DND-41 (cell line): ENCODE results near the gene APOBEC4.
A peak's percentile ranks its signal among the peaks of the same experiment; 100 is the strongest.
"Not testable (repeated sequence)": the region's sequence is repeated elsewhere in the genome, so short reads cannot be mapped to it uniquely, and the experiment has no call there.

ENCODE experiments used
- ATAC-seq: fragments of 200-7000 bp; cut with Tn5 transposase; 3 replicates; pipeline ENCODE4 v1.9.1; 2021; ENCODE audit warnings: low read depth; ENCODE audit not compliant: insufficient read depth
- DNase-seq: peaks from one replicate; pipeline ENCODE4 v3.0.0-alpha.2; 2020
- H2AFZ ChIP-seq: 2 replicates; pipeline ENCODE4 v1.6.0; 2012; ENCODE audit warnings: low read depth, low read length
- H3K27ac ChIP-seq: 2 replicates; pipeline ENCODE4 v1.5.1; 2012; ENCODE audit warnings: low read length, inconsistent platforms
- H3K27me3 ChIP-seq: fragments of 200-600 bp; sonication (generic); 2 replicates; pipeline ENCODE4 v1.6.0; 2012; ENCODE audit warnings: low read length, mild to moderate bottlenecking, inconsistent platforms; ENCODE audit not compliant: insufficient read depth, poor library complexity
- H3K36me3 ChIP-seq: 2 replicates; pipeline ENCODE4 v1.5.1; 2012; ENCODE audit warnings: low read length, inconsistent platforms; ENCODE audit not compliant: insufficient read depth
- H3K4me1 ChIP-seq: 2 replicates; pipeline ENCODE4 v1.5.1; 2012; ENCODE audit warnings: mild to moderate bottlenecking, low read length; ENCODE audit not compliant: insufficient read depth
- H3K4me2 ChIP-seq: 2 replicates; pipeline ENCODE4 v1.6.0; 2012; ENCODE audit warnings: mild to moderate bottlenecking, moderate library complexity, low read length, inconsistent platforms; ENCODE audit not compliant: insufficient read depth
- H3K4me3 ChIP-seq, 2 experiments: fragments of 200-600 bp in 1 of 2; shearing (Covaris generic) in 1 of 2; 2 replicates each; pipeline ENCODE4 v1.5.1; 2012 to 2016; ENCODE audit warnings: inconsistent platforms in 2 of 2, low read length in 2 of 2, mild to moderate bottlenecking in 2 of 2, low read depth in 1 of 2, moderate library complexity in 1 of 2
- H3K79me2 ChIP-seq: 2 replicates; pipeline ENCODE4 v1.6.0; 2012; ENCODE audit warnings: low read length, inconsistent platforms; ENCODE audit not compliant: insufficient read depth
- H3K9ac ChIP-seq: 2 replicates; pipeline ENCODE4 v1.6.0; 2012; ENCODE audit warnings: low read depth, mild to moderate bottlenecking, inconsistent platforms, low read length, moderate library complexity
- H3K9me3 ChIP-seq: 2 replicates; pipeline ENCODE4 v1.5.1; 2012; ENCODE audit warnings: low read length, moderate library complexity, mild to moderate bottlenecking, inconsistent platforms; ENCODE audit not compliant: insufficient read depth, severe bottlenecking
- H4K20me1 ChIP-seq: 2 replicates; pipeline ENCODE4 v1.6.0; 2012; ENCODE audit warnings: low read length; ENCODE audit not compliant: insufficient read depth
- EZH2 ChIP-seq: IDR thresholded peaks from 3 replicates; pipeline ENCODE4 v1.6.1; 2012; ENCODE audit warnings: borderline replicate concordance, low read depth, mild to moderate bottlenecking, moderate library complexity, low read length, inconsistent platforms; ENCODE audit not compliant: severe bottlenecking
- TF ChIP-seq, protein P1 (sequence below): IDR thresholded peaks from 2 replicates; pipeline ENCODE4 v1.5.1; 2012; ENCODE audit warnings: borderline replicate concordance, low read length, moderate library complexity, mild to moderate bottlenecking; ENCODE audit not compliant: poor library complexity, severe bottlenecking; ENCODE audit errors: extremely low read depth

Gene APOBEC4

DNA sequence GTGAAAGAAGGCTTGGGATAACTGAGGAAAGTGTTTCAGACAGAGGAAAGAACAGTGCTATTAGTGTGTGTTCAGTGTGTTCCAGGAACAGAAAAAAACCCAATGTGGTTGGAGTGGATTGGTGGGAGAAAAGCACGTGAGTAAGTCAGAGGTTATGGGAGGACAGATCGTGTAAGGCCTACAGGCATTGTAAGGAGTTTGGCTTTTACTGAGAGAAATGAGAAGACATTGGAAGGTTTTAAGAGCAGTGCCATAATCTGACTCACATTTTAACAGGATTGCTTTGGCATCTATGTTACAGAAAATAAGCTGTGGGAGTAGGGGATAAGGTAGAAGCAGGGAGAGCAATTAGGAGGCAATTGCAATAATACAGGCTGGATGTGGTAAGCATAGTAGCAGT lies 22.4 kb downstream of the APOBEC4 start:
- peaks cover 73% of the 10 kb centered on the region for H3K79me2 ChIP-seq

DNA sequence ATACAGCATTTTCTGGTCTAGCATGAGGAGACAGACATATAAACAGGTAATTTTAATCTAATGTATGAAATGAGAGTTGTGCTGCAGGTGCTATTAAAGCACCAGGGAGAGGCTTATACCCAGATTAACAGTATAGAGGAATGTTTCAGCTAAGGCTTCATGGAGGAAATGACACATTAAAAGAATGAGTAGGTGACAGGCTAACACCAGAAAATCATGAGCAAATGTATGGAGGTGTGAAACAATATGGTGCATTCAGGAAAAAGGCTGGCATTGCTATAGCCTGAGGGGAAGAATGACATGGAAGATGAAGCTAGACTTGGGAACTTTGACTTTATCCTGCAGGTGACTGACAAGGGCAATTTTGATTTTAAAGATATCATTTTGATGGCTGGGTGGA lies 24.6 kb downstream of the APOBEC4 start:
- H2AFZ ChIP-seq, result no peak overlapping the region
- H3K27ac ChIP-seq, result no peak overlapping the region
- H3K79me2 ChIP-seq, result peaks cover 53% of the 10 kb centered on the region
- H4K20me1 ChIP-seq, result peaks cover 33% of the 10 kb centered on the region
- no peak overlapping the region for H3K9ac ChIP-seq
- no peaks in the 10 kb centered on the region for H3K27me3 ChIP-seq
- ATAC-seq, result no peak
- H3K36me3 ChIP-seq, result peaks cover 78% of the 10 kb centered on the region
- no peaks in the 10 kb centered on the region for H3K9me3 ChIP-seq
- peaks cover 40% of the 10 kb centered on the region for H3K4me1 ChIP-seq
- no peak for DNase-seq
- no peak for TF ChIP-seq EZH2
- TF ChIP-seq, protein P1, sequence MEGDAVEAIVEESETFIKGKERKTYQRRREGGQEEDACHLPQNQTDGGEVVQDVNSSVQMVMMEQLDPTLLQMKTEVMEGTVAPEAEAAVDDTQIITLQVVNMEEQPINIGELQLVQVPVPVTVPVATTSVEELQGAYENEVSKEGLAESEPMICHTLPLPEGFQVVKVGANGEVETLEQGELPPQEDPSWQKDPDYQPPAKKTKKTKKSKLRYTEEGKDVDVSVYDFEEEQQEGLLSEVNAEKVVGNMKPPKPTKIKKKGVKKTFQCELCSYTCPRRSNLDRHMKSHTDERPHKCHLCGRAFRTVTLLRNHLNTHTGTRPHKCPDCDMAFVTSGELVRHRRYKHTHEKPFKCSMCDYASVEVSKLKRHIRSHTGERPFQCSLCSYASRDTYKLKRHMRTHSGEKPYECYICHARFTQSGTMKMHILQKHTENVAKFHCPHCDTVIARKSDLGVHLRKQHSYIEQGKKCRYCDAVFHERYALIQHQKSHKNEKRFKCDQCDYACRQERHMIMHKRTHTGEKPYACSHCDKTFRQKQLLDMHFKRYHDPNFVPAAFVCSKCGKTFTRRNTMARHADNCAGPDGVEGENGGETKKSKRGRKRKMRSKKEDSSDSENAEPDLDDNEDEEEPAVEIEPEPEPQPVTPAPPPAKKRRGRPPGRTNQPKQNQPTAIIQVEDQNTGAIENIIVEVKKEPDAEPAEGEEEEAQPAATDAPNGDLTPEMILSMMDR, result no peak
- H3K4me2 ChIP-seq, result no peak overlapping the region
- no peak overlapping the region for H3K4me3 ChIP-seq

More for the DNA sequence above, 22.4 kb downstream of the APOBEC4 start:
- Histone ChIP-seq H4K20me1 (peaks cover 36% of the 10 kb centered on the region), H3K9me3 (no peaks in the 10 kb centered on the region), H2AFZ (no peak overlapping the region), H3K27me3 (no peaks in the 10 kb centered on the region), H3K9ac (no peak overlapping the region), H3K4me2 (peak overlapping the region; percentile 96; the same call in 1 of the 2 replicates), H3K4me1 (peaks cover 50% of the 10 kb centered on the region), H3K27ac (peak overlapping the region; percentile 45), H3K4me3 (peak overlapping the region in 1 of 2 experiments; percentile 2; a peak in 1 of 4 replicates), H3K36me3 (peaks cover 64% of the 10 kb centered on the region)
- no peak for TF ChIP-seq EZH2
- TF ChIP-seq, protein P1, result no peak
- no peak for ATAC-seq
- no peak for DNase-seq

DNA sequence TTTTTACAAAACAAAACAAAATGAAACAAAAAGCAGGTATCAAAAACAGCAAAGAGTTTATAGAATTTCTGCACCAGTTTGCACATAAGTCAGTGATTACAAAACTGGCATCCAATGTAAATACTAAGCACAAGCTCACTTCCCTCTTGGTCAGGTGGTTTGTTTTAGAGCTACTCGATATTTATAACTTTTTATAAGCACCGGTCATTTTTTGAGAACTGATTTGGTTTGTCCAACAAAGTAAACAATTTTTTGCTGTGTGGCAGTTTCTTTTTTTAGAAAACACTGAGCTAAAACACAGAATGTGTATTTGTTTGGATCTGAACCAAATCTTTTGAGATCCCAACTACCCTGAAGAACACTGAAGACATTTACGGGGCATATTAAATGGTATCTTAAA lies 26.9 kb downstream of the APOBEC4 start:
- not testable (repeated sequence) for DNase-seq, H3K4me2 ChIP-seq
- H4K20me1 ChIP-seq, result peaks cover 16% of the 10 kb centered on the region

DNA sequence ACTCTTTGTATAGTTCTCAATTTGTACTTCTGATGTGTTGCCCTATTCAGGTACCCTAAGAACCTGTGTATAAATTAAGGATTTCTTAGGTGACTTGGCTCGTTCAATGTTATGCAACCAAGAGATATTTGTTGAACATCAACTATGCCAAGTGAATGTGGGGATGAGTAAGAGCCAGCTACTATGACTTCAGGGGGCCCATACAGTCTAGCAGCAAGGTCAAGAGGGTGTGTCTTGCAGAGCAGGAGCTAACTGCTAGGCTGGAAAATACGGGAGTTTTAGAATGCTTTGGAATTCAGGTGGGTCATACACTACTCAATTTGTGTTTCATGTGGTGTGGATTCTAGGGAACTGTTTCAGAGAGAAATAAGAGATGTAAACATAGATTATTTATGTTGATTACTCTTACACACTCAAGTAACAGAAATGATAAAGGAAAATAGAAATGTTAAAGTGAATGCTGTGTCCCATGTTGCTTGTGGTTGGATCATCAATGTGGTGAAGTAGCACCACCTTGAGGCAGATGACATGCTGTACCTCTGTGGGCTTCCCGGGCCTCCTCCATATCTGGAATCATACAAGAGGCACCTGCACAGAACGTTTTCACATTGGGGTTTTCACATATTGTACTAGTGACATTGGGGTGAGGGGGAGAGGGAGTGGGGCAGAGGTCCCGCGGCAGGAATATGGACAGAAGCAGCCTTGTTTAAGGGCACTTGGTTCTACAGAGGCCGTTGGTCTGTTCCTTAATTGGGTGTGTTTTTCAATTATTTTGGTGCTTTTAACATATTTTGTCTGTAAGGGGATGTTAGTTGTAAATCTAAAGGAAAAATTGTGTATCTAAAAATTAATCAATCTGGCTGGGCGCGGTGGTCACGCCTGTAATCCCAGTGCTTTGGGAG lies 30.0 kb downstream of the APOBEC4 start:
- no peak overlapping the region for H3K4me3 ChIP-seq
- TF ChIP-seq, protein P1, result peak; percentile 87
- TF ChIP-seq EZH2, result no peak
- H3K4me1 ChIP-seq, result no peaks in the 10 kb centered on the region
- no peak overlapping the region for H3K9ac ChIP-seq
- DNase-seq (peak; percentile 64), ATAC-seq (peak; percentile 98)
- no peak overlapping the region for H3K4me2 ChIP-seq
- peaks cover 38% of the 10 kb centered on the region for H3K36me3 ChIP-seq
- no peak overlapping the region for H3K27ac ChIP-seq
- H3K27me3 ChIP-seq, result no peaks in the 10 kb centered on the region
- H2AFZ ChIP-seq, result no peak overlapping the region
- peaks cover 1% of the 10 kb centered on the region; the same call in 1 of the 2 replicates for H3K79me2 ChIP-seq
- 0 out of 2 replicates have a peak, but pooled peaks cover 3% of the 10 kb centered on the region for H4K20me1 ChIP-seq
- H3K9me3 ChIP-seq, result no peaks in the 10 kb centered on the region

More for the DNA sequence above, 26.9 kb downstream of the APOBEC4 start:
- H3K9ac ChIP-seq, H3K27ac ChIP-seq, ATAC-seq, H2AFZ ChIP-seq, H3K4me3 ChIP-seq, H3K9me3 ChIP-seq, H3K27me3 ChIP-seq: not testable (repeated sequence)
- Histone ChIP-seq H3K36me3 (peaks cover 67% of the 10 kb centered on the region), H3K4me1 (peaks cover 20% of the 10 kb centered on the region), H3K79me2 (peaks cover 30% of the 10 kb centered on the region)
